Measurements from ENCODE around the gene AIRE. TPM values are rescaled to one million over a fixed set of nuclear protein-coding genes. Genes with fewer than 3 reads are reported as not detected.

AIRE gene
- total and polyA plus RNA-seq, 4 donors = 0.05 TPM; not detected in 3

DNA sequence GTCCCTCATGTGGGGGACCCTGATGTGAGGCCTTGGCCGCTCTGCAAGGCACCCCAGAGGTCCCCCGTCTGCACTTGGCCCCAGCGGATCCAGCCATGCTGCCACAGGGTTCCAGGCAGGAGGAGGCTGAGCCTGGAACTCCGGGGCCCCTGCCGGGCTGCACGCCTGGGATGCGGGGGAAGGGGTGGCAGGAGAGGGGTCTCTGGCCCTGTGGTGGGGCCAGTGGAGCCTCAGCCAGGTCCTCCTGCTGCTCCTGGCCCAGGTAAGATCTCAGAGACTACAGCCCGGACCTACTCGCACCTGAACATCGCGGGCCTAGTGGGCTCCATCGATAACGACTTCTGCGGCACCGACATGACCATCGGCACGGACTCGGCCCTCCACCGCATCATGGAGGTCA lies 27.0 kb downstream of the AIRE start:
- DNase-seq (ENCODE audit: low spot score) = no peak
- Histone ChIP-seq H3K27ac (ENCODE audit: low read depth in 1 of 2, low read length in 2 of 2) (no peak overlapping the region), H3K27me3 (ENCODE audit: control insufficient read depth in 4 of 4, insufficient read depth in 4 of 4, low read length in 3 of 4) (no peaks in the 10 kb centered on the region), H3K4me1 (ENCODE audit: control insufficient read depth in 4 of 4, insufficient read depth in 4 of 4, low read length in 3 of 4) (no peaks in the 10 kb centered on the region), H3K9ac (ENCODE audit: low read depth in 1 of 2, low read length in 2 of 2) (no peak overlapping the region), H3K4me3 (ENCODE audit: low read depth in 1 of 3, low read length in 3 of 3) (no peak overlapping the region), H3K36me3 (ENCODE audit: control insufficient read depth in 4 of 4, insufficient read depth in 3 of 4, low read depth in 1 of 4, low read length in 3 of 4) (peaks cover 14 to 65% (median 16%) of the 10 kb centered on the region in 4 donors), H3K9me3 (ENCODE audit: control insufficient read depth in 4 of 4, low read length in 3 of 4) (no peaks in the 10 kb centered on the region)
- TF ChIP-seq JUND (IDR thresholded peaks at IDR 0.05) (no peak), HNF4A (conservative IDR thresholded peaks at IDR 0.05) (no peak), RAD21 (IDR thresholded peaks at IDR 0.05) (no peak), YY1 (IDR thresholded peaks at IDR 0.05) (no peak), EGR1 (IDR thresholded peaks at IDR 0.05; ENCODE audit: low read depth in 2 of 2) (no peak), GABPA (IDR thresholded peaks at IDR 0.05 in 1 of 2, conservative IDR thresholded peaks at IDR 0.05 in 1 of 2) (no peak), FOXA1 (IDR thresholded peaks at IDR 0.05) (no peak), HNF4G (IDR thresholded peaks at IDR 0.05) (no peak), SP1 (IDR thresholded peaks at IDR 0.05) (no peak), TAF1 (conservative IDR thresholded peaks at IDR 0.05) (no peak), FOXA2 (IDR thresholded peaks at IDR 0.05) (no peak), NR2F2 (IDR thresholded peaks at IDR 0.05) (no peak), RXRA (IDR thresholded peaks at IDR 0.05) (no peak)
- TF ChIP-seq, protein P1, sequence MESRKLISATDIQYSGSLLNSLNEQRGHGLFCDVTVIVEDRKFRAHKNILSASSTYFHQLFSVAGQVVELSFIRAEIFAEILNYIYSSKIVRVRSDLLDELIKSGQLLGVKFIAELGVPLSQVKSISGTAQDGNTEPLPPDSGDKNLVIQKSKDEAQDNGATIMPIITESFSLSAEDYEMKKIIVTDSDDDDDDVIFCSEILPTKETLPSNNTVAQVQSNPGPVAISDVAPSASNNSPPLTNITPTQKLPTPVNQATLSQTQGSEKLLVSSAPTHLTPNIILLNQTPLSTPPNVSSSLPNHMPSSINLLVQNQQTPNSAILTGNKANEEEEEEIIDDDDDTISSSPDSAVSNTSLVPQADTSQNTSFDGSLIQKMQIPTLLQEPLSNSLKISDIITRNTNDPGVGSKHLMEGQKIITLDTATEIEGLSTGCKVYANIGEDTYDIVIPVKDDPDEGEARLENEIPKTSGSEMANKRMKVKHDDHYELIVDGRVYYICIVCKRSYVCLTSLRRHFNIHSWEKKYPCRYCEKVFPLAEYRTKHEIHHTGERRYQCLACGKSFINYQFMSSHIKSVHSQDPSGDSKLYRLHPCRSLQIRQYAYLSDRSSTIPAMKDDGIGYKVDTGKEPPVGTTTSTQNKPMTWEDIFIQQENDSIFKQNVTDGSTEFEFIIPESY (IDR thresholded peaks at IDR 0.05) = no peak
- TF ChIP-seq, protein P2, sequence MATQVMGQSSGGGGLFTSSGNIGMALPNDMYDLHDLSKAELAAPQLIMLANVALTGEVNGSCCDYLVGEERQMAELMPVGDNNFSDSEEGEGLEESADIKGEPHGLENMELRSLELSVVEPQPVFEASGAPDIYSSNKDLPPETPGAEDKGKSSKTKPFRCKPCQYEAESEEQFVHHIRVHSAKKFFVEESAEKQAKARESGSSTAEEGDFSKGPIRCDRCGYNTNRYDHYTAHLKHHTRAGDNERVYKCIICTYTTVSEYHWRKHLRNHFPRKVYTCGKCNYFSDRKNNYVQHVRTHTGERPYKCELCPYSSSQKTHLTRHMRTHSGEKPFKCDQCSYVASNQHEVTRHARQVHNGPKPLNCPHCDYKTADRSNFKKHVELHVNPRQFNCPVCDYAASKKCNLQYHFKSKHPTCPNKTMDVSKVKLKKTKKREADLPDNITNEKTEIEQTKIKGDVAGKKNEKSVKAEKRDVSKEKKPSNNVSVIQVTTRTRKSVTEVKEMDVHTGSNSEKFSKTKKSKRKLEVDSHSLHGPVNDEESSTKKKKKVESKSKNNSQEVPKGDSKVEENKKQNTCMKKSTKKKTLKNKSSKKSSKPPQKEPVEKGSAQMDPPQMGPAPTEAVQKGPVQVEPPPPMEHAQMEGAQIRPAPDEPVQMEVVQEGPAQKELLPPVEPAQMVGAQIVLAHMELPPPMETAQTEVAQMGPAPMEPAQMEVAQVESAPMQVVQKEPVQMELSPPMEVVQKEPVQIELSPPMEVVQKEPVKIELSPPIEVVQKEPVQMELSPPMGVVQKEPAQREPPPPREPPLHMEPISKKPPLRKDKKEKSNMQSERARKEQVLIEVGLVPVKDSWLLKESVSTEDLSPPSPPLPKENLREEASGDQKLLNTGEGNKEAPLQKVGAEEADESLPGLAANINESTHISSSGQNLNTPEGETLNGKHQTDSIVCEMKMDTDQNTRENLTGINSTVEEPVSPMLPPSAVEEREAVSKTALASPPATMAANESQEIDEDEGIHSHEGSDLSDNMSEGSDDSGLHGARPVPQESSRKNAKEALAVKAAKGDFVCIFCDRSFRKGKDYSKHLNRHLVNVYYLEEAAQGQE (IDR thresholded peaks at IDR 0.05) = no peak
- TF ChIP-seq, protein P3, sequence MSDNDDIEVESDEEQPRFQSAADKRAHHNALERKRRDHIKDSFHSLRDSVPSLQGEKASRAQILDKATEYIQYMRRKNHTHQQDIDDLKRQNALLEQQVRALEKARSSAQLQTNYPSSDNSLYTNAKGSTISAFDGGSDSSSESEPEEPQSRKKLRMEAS (IDR thresholded peaks at IDR 0.05) = no peak
- TF ChIP-seq, protein P4, sequence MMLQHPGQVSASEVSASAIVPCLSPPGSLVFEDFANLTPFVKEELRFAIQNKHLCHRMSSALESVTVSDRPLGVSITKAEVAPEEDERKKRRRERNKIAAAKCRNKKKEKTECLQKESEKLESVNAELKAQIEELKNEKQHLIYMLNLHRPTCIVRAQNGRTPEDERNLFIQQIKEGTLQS (IDR thresholded peaks at IDR 0.05) = no peak
- TF ChIP-seq, protein P5, sequence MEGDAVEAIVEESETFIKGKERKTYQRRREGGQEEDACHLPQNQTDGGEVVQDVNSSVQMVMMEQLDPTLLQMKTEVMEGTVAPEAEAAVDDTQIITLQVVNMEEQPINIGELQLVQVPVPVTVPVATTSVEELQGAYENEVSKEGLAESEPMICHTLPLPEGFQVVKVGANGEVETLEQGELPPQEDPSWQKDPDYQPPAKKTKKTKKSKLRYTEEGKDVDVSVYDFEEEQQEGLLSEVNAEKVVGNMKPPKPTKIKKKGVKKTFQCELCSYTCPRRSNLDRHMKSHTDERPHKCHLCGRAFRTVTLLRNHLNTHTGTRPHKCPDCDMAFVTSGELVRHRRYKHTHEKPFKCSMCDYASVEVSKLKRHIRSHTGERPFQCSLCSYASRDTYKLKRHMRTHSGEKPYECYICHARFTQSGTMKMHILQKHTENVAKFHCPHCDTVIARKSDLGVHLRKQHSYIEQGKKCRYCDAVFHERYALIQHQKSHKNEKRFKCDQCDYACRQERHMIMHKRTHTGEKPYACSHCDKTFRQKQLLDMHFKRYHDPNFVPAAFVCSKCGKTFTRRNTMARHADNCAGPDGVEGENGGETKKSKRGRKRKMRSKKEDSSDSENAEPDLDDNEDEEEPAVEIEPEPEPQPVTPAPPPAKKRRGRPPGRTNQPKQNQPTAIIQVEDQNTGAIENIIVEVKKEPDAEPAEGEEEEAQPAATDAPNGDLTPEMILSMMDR (IDR thresholded peaks at IDR 0.05; ENCODE audit: low read depth, low read length, missing input control) = no peak
- WGBS = 98% methylated on average over 19 of the region's 19 CpGs
